Smooth muscle cell (in vitro differentiated cells): ENCODE results near the gene RPA1. TPM values are rescaled to one million over a fixed set of nuclear protein-coding genes. Genes with fewer than 3 reads are reported as not detected.

Source experiments
- DNase-seq: peaks from one replicate; lab custom pipeline; 2025; ENCODE audit not compliant: unreplicated experiment; lab: John Stamatoyannopoulos, UW
- H2AFZ ChIP-seq: fragments of 200-600 bp; sonication (generic); 2 replicates; pipeline ENCODE4 v1.6.0; 2016; ENCODE audit warnings: antibody characterized with exemption, low read depth, mild to moderate bottlenecking
- H3F3A ChIP-seq: fragments of 200-600 bp; sonication (generic); 2 replicates; pipeline ENCODE4 v1.6.0; 2017; ENCODE audit warnings: antibody characterized with exemption, low read depth
- H3K27ac ChIP-seq: fragments of 200-600 bp; sonication (generic); 2 replicates; pipeline ENCODE4 v1.5.1; 2016; ENCODE audit warnings: low read depth, mild to moderate bottlenecking
- H3K27me3 ChIP-seq: fragments of 200-600 bp; sonication (generic); 2 replicates; pipeline ENCODE4 v1.6.1; 2016; ENCODE audit warnings: low read depth, mild to moderate bottlenecking
- H3K36me3 ChIP-seq: fragments of 200-600 bp; sonication (generic); 2 replicates; pipeline ENCODE4 v1.5.1; 2016; ENCODE audit warnings: low read depth
- H3K4me1 ChIP-seq: fragments of 200-600 bp; sonication (generic); 2 replicates; pipeline ENCODE4 v1.5.1; 2016; ENCODE audit warnings: low read depth
- H3K4me2 ChIP-seq: fragments of 200-600 bp; sonication (generic); 2 replicates; pipeline ENCODE4 v1.6.0; 2016; ENCODE audit warnings: mild to moderate bottlenecking
- H3K4me3 ChIP-seq: fragments of 200-600 bp; sonication (generic); 2 replicates; pipeline ENCODE4 v1.5.1; 2016; ENCODE audit warnings: mild to moderate bottlenecking
- H3K79me2 ChIP-seq: fragments of 200-600 bp; sonication (generic); 2 replicates; pipeline ENCODE4 v1.6.0; 2016; ENCODE audit warnings: low read depth, mild to moderate bottlenecking
- H3K9ac ChIP-seq: fragments of 200-600 bp; sonication (generic); 2 replicates; pipeline ENCODE4 v1.6.0; 2016; ENCODE audit warnings: low read depth
- H3K9me3 ChIP-seq: fragments of 200-600 bp; sonication (generic); replicated peaks from 2 replicates; pipeline ENCODE4 v1.5.1; 2016; ENCODE audit warnings: low read depth
- H4K20me1 ChIP-seq: fragments of 200-600 bp; sonication (generic); 2 replicates; pipeline ENCODE4 v1.6.0; 2016; ENCODE audit warnings: low read depth
- CTCF ChIP-seq: fragments of 200-600 bp; sonication (generic); IDR thresholded peaks from 2 replicates; pipeline ENCODE4 v1.5.1; 2017; ENCODE audit warnings: borderline replicate concordance, mild to moderate bottlenecking, antibody characterized with exemption; ENCODE audit not compliant: insufficient read depth, poor library complexity, severe bottlenecking
- WGBS: methylation state at CpG from one replicate; pipeline ENCODE4 v1.1.7; 2016; ENCODE audit warnings: low lambda C conversion rate; 5-methylcytosine and 5-hydroxymethylcytosine counted together
- polyA plus RNA-seq: library from polyadenylated mRNA; unstranded; fragments of >200 nt; fragmentation: Nextera tagmentation; extraction: Ambion mirVana; gene quantifications from 2 replicates; pipeline ENCODE4 v1.2.1, GENCODE V29; 2016
- total RNA-seq: library from RNA; depleted of rRNA; stranded (reverse); fragments of >200 nt; gene quantifications from 2 replicates; pipeline ENCODE4 v1.2.3, GENCODE V29; 2014

The RPA1 gene
- total and polyA plus RNA-seq, 2 experiments from 2014 or later, result 29.6 to 46.3 TPM

DNA sequence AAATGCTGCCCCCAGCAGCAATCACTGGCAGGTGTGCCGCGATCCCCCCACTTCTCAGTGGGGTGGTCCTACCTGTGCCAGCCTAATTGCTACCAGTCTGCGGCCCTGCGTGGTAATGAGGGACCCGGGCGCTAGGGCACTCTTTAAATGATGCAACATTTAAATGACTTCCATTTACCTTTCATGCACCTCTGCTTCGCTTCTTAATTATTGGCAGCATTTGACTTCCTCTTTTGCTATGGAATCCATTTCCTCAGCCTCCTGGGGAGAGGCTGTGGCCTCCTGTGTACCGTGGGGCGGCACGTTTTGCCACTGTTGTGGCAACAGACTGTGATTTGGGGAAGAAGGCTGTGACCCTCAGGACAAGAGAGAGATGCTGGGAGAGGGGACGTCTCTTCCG lies 86.1 kb downstream of the RPA1 start:
- Histone ChIP-seq H4K20me1 (no peaks in the 10 kb centered on the region), H3K27ac (no peak overlapping the region), H3K27me3 (peaks cover 29% of the 10 kb centered on the region), H3K79me2 (no peaks in the 10 kb centered on the region), H3K4me1 (peaks cover 5% of the 10 kb centered on the region), H3F3A (no peaks in the 10 kb centered on the region), H3K9me3 (no peaks in the 10 kb centered on the region), H3K4me2 (no peak overlapping the region), H3K4me3 (no peak overlapping the region), H3K36me3 (no peaks in the 10 kb centered on the region), H2AFZ (no peak overlapping the region), H3K9ac (no peak overlapping the region)
- DNase-seq, result no peak
- WGBS, result 88% methylated on average over 12 of the region's 12 CpGs
- no peak for TF ChIP-seq CTCF

GRCh38 chr17:1916316-1916715 lies 86.5 kb downstream of the RPA1 start:
- no peak overlapping the region for H3K4me2 ChIP-seq
- H3K4me3 ChIP-seq, result no peak overlapping the region
- no peak overlapping the region for H3K9ac ChIP-seq
- peaks cover 5% of the 10 kb centered on the region for H3K4me1 ChIP-seq
- TF ChIP-seq CTCF, result no peak
- H3K9me3 ChIP-seq, result no peaks in the 10 kb centered on the region
- no peaks in the 10 kb centered on the region for H3F3A ChIP-seq
- no peak overlapping the region for H2AFZ ChIP-seq
- no peaks in the 10 kb centered on the region for H3K36me3 ChIP-seq
- no peaks in the 10 kb centered on the region for H3K79me2 ChIP-seq
- H4K20me1 ChIP-seq, result no peaks in the 10 kb centered on the region
- 86% methylated on average over 14 of the region's 14 CpGs for WGBS
- H3K27me3 ChIP-seq, result peaks cover 29% of the 10 kb centered on the region
- H3K27ac ChIP-seq, result no peak overlapping the region
- DNase-seq, result no peak

DNA sequence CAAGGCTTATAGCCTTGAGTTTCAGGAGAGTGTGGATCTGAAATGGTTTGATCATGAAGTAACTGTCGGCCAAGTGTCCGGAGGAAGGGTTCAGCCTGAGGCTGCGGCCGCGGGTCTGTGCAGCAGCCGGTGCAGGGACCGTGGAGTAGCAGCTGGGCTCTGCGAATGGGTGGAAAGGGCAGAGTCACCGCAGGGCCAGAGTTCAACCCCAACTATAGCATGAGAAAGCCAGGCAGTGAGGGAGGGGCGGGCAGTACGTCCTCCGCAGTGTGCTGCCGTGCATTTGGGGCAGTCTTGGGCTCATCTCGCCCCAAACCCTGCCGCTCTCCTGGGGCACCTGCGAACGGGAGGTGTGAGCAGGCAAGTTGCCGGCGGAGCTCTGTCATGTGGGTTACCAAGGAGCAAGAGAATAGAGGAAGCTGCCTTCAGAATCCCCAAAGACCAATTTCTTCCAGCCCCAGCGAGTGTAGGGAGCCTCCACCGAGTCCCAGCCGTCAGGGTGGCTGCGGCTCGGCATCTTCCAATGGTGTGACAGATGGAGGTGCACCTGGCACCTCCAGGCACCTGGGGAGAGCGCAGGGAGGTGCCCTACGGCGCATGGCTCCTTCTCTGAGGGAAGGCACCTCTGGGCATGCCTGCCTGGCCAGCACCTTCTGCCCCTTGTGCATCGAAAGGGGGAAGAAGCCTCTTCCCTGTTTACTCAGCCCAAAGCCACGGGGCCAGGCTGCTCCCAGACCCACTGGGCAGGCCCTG lies 87.3 kb downstream of the RPA1 start:
- Histone ChIP-seq H3K4me1 (peaks cover 5% of the 10 kb centered on the region), H3K27me3 (peaks cover 22% of the 10 kb centered on the region), H3K4me2 (no peak overlapping the region), H3K9ac (no peak overlapping the region), H3K9me3 (no peaks in the 10 kb centered on the region), H3F3A (no peaks in the 10 kb centered on the region), H3K36me3 (no peaks in the 10 kb centered on the region), H4K20me1 (no peaks in the 10 kb centered on the region), H3K79me2 (no peaks in the 10 kb centered on the region), H3K27ac (no peak overlapping the region), H2AFZ (no peak overlapping the region), H3K4me3 (no peak overlapping the region)
- 94% methylated on average over 29 of the region's 29 CpGs for WGBS
- DNase-seq, result no peak
- TF ChIP-seq CTCF, result no peak
